HG02642 (cell line): Measurements from ENCODE around the gene WNK2.

ENCODE experiments used
- ATAC-seq: cut with Tn5 transposase; IDR thresholded peaks from one replicate; pipeline ENCODE4 v1.9.1; 2021; ENCODE audit warnings: mild to moderate bottlenecking; ENCODE audit not compliant: unreplicated experiment, poor library complexity

Gene WNK2

GRCh38 chr9:93159601-93160471, 24.1 kb upstream of the WNK2 start:
- ATAC-seq = peak; percentile 90

- ATAC-seq = no peak
Observed at GRCh38 chr9:93161786-93162562, 22.0 kb upstream of the WNK2 start.

GRCh38 chr9:93164085-93164484, 19.9 kb upstream of the WNK2 start:
- no peak for ATAC-seq

- no peak for ATAC-seq
Observed at GRCh38 chr9:93166699-93167098, 17.2 kb upstream of the WNK2 start.

- no peak for ATAC-seq
Observed at GRCh38 chr9:93167185-93167584, 16.8 kb upstream of the WNK2 start.

GRCh38 chr9:93167838-93168237, 16.1 kb upstream of the WNK2 start:
- no peak for ATAC-seq

GRCh38 chr9:93168581-93168980, 15.4 kb upstream of the WNK2 start:
- no peak for ATAC-seq

- ATAC-seq = no peak
Observed at GRCh38 chr9:93169444-93169843, 14.5 kb upstream of the WNK2 start.

GRCh38 chr9:93170571-93170970, 13.4 kb upstream of the WNK2 start:
- ATAC-seq = no peak

GRCh38 chr9:93171261-93171990, 12.5 kb upstream of the WNK2 start:
- ATAC-seq = no peak

GRCh38 chr9:93172666-93173364, 11.1 kb upstream of the WNK2 start:
- no peak for ATAC-seq

GRCh38 chr9:93173365-93174051, 10.4 kb upstream of the WNK2 start:
- ATAC-seq = no peak

GRCh38 chr9:93174976-93175375, 9.0 kb upstream of the WNK2 start:
- ATAC-seq = no peak

GRCh38 chr9:93177676-93178075, 6.3 kb upstream of the WNK2 start:
- no peak for ATAC-seq

GRCh38 chr9:93178851-93179786, 4.8 kb upstream of the WNK2 start:
- ATAC-seq = no peak

- no peak for ATAC-seq
Observed at GRCh38 chr9:93180938-93181337, 3.0 kb upstream of the WNK2 start.

GRCh38 chr9:93181672-93182435, 2.1 kb upstream of the WNK2 start:
- no peak for ATAC-seq

- no peak for ATAC-seq
Observed at GRCh38 chr9:93182572-93182971, 1.4 kb upstream of the WNK2 start.
